ENCODE data around the gene SPN. TPM values are rescaled to one million over a fixed set of nuclear protein-coding genes. Genes with fewer than 3 reads are reported as not detected.
"Not testable (repeated sequence)": the region's sequence is repeated elsewhere in the genome, so short reads cannot be mapped to it uniquely, and the experiment has no call there.

SPN gene
- total and polyA plus RNA-seq, 9 of the 15 experiments (the other 6 are each of a cell fraction or from before 2014, with no cell fraction given): 24.3 to 225 (median 79.4) TPM

DNA sequence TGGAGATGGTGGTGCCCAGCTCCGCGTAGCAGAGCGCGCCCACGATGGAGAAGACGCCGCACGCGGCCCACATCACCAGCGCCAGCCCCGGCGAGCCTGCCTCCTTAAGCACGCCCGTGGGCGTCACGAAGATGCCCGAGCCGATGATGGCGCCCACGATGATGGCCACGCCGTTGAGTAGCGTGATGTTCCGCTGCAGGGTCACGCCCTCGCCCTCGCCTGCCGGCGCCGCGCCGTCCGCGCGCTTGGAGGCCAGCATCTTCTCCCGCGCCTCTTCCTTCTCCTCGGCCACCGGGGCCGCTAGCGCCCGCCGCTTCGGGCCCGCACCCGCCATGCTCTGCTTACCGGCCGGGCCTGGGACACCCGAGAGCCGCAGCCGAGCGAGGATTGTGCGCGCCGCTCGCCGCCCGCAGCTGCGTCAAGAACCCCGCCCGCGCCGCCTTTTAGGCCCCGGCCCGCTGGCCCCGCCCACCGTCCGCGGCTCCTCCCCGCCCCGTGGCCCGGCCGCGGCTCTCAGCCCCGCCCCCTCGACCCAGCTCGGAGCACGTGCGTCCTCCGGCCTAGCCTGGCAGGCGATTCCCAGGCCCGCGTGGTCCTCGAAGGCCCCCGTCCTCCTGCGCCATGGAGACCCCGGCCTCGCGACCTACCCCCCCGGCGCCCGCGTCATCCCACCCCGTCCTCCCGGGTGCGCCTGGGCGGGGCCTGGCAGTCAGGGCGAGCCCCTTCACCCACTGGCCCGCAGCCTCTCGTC is 49.6 kb upstream of the SPN start (continued):
- peak; percentile 40; the same call in 1 of the 2 replicates for TF ChIP-seq MTA3 (IDR thresholded peaks at IDR 0.05; ENCODE audit: borderline replicate concordance)
- TF ChIP-seq, protein P1, sequence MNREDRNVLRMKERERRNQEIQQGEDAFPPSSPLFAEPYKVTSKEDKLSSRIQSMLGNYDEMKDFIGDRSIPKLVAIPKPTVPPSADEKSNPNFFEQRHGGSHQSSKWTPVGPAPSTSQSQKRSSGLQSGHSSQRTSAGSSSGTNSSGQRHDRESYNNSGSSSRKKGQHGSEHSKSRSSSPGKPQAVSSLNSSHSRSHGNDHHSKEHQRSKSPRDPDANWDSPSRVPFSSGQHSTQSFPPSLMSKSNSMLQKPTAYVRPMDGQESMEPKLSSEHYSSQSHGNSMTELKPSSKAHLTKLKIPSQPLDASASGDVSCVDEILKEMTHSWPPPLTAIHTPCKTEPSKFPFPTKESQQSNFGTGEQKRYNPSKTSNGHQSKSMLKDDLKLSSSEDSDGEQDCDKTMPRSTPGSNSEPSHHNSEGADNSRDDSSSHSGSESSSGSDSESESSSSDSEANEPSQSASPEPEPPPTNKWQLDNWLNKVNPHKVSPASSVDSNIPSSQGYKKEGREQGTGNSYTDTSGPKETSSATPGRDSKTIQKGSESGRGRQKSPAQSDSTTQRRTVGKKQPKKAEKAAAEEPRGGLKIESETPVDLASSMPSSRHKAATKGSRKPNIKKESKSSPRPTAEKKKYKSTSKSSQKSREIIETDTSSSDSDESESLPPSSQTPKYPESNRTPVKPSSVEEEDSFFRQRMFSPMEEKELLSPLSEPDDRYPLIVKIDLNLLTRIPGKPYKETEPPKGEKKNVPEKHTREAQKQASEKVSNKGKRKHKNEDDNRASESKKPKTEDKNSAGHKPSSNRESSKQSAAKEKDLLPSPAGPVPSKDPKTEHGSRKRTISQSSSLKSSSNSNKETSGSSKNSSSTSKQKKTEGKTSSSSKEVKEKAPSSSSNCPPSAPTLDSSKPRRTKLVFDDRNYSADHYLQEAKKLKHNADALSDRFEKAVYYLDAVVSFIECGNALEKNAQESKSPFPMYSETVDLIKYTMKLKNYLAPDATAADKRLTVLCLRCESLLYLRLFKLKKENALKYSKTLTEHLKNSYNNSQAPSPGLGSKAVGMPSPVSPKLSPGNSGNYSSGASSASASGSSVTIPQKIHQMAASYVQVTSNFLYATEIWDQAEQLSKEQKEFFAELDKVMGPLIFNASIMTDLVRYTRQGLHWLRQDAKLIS (CRISPR knock-in tag; IDR thresholded peaks at IDR 0.05): peak; percentile 42; the same call in 1 of the 2 replicates
- TF ChIP-seq, protein P2, sequence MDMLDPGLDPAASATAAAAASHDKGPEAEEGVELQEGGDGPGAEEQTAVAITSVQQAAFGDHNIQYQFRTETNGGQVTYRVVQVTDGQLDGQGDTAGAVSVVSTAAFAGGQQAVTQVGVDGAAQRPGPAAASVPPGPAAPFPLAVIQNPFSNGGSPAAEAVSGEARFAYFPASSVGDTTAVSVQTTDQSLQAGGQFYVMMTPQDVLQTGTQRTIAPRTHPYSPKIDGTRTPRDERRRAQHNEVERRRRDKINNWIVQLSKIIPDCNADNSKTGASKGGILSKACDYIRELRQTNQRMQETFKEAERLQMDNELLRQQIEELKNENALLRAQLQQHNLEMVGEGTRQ (CRISPR knock-in tag; IDR thresholded peaks at IDR 0.05): peak; percentile 63
- peak; percentile 94 for TF ChIP-seq KDM2B (CRISPR knock-in tag; IDR thresholded peaks at IDR 0.05)
- TF ChIP-seq NR1H2 (CRISPR knock-in tag; IDR thresholded peaks at IDR 0.05): 0 out of 2 replicates have a peak, but pooled peaks have one; percentile 74
- 0 out of 2 replicates have a peak, but pooled peaks have one; percentile 17 for TF ChIP-seq ATF1 (CRISPR knock-in tag; IDR thresholded peaks at IDR 0.05)
- peak; percentile 48 for TF ChIP-seq ATF1 (tag; IDR thresholded peaks at IDR 0.05)
- peak; percentile 68 for TF ChIP-seq SMAD4 (CRISPR knock-in tag; conservative IDR thresholded peaks at IDR 0.05)
- peak; percentile 72 for TF ChIP-seq SAP30 (IDR thresholded peaks at IDR 0.05; ENCODE audit: borderline replicate concordance, insufficient read depth, low read depth, low read length, poor library complexity, severe bottlenecking)
- not testable (repeated sequence) for TF ChIP-seq NR2C1 (IDR thresholded peaks at IDR 0.05)
- TF ChIP-seq NR2C1 (tag; IDR thresholded peaks at IDR 0.05): 0 out of 2 replicates have a peak, but pooled peaks have one; percentile 12
- TF ChIP-seq FIP1L1 (IDR thresholded peaks at IDR 0.05; ENCODE audit: low read depth, low read length, poor library complexity, severe bottlenecking): peak; percentile 86
- TF ChIP-seq EP400 (IDR thresholded peaks at IDR 0.05): peak; percentile 71; the same call in 1 of the 2 replicates
- TF ChIP-seq, protein P3, sequence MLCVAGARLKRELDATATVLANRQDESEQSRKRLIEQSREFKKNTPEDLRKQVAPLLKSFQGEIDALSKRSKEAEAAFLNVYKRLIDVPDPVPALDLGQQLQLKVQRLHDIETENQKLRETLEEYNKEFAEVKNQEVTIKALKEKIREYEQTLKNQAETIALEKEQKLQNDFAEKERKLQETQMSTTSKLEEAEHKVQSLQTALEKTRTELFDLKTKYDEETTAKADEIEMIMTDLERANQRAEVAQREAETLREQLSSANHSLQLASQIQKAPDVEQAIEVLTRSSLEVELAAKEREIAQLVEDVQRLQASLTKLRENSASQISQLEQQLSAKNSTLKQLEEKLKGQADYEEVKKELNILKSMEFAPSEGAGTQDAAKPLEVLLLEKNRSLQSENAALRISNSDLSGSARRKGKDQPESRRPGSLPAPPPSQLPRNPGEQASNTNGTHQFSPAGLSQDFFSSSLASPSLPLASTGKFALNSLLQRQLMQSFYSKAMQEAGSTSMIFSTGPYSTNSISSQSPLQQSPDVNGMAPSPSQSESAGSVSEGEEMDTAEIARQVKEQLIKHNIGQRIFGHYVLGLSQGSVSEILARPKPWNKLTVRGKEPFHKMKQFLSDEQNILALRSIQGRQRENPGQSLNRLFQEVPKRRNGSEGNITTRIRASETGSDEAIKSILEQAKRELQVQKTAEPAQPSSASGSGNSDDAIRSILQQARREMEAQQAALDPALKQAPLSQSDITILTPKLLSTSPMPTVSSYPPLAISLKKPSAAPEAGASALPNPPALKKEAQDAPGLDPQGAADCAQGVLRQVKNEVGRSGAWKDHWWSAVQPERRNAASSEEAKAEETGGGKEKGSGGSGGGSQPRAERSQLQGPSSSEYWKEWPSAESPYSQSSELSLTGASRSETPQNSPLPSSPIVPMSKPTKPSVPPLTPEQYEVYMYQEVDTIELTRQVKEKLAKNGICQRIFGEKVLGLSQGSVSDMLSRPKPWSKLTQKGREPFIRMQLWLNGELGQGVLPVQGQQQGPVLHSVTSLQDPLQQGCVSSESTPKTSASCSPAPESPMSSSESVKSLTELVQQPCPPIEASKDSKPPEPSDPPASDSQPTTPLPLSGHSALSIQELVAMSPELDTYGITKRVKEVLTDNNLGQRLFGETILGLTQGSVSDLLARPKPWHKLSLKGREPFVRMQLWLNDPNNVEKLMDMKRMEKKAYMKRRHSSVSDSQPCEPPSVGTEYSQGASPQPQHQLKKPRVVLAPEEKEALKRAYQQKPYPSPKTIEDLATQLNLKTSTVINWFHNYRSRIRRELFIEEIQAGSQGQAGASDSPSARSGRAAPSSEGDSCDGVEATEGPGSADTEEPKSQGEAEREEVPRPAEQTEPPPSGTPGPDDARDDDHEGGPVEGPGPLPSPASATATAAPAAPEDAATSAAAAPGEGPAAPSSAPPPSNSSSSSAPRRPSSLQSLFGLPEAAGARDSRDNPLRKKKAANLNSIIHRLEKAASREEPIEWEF (CRISPR knock-in tag; IDR thresholded peaks at IDR 0.05): peak; percentile 48; the same call in 1 of the 2 replicates
- 0 out of 2 replicates have a peak, but pooled peaks have one; percentile 47 for TF ChIP-seq ZNF766 (CRISPR knock-in tag; conservative IDR thresholded peaks at IDR 0.05)
- peak; percentile 43 to 53; a peak in 2 of 4 replicates for TF ChIP-seq MAZ (CRISPR knock-in tag; conservative IDR thresholded peaks at IDR 0.05 in 1 of 2, IDR thresholded peaks at IDR 0.05 in 1 of 2)
- TF ChIP-seq CTBP1 (IDR thresholded peaks at IDR 0.05; ENCODE audit: borderline replicate concordance): peak; percentile 13; the same call in 1 of the 2 replicates
